ENCODE measurements around the gene TLL1.

DNA sequence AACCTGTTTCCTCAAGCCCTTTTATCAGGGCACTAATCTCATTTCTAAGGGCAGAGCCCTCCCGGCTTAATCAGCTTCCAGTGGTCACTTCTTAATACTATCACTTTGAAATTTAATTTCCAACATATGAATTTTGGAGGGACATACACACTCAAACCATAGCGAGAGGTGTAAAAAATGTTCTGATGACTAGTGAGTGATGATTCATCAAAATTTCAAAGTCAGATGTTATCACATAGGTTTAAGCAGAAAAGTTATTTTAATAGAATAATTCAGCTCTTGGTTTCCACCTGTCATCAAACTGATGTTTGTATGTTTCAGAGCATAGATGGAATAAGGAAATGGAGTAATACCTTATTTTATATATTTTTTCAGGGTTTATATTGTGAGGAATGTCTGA, 161.9 kb downstream of the TLL1 start:
- TF ChIP-seq GABPA (IDR thresholded peaks at IDR 0.05; ENCODE audit: low read depth, low read length) (no peak), GABPA (CRISPR knock-in tag; IDR thresholded peaks at IDR 0.05; ENCODE audit: low read depth) (no peak), RFX5 (IDR thresholded peaks at IDR 0.05; ENCODE audit: low read depth, low read length) (no peak)

All from HepG2 (cell line).